H9 (cell line): Measurements from ENCODE around the gene MED27. TPM values are rescaled to one million over a fixed set of nuclear protein-coding genes. Genes with fewer than 3 reads are reported as not detected.

ENCODE experiments used
- DNase-seq: peaks from one replicate; pipeline ENCODE4 v3.0.0-alpha.2; 2017
- H2AFZ ChIP-seq: one replicate; pipeline ENCODE4 v1.6.1; 2013; ENCODE audit warnings: mild to moderate bottlenecking, low read length, control low read depth, moderate library complexity
- H2AK5ac ChIP-seq: 2 replicates; pipeline ENCODE4 v1.6.1; 2013; ENCODE audit warnings: low read length, control low read depth, mixed read lengths; ENCODE audit not compliant: insufficient read length
- H2BK120ac ChIP-seq: one replicate; pipeline ENCODE4 v1.6.1; 2013; ENCODE audit warnings: low read depth, mild to moderate bottlenecking, low read length, control low read depth, inconsistent platforms; ENCODE audit not compliant: poor library complexity, severe bottlenecking
- H2BK12ac ChIP-seq: 2 replicates; pipeline ENCODE4 v1.6.1; 2013; ENCODE audit warnings: low read length, control low read depth, mixed read lengths, low read depth; ENCODE audit not compliant: insufficient read length
- H2BK15ac ChIP-seq: 2 replicates; pipeline ENCODE4 v1.6.1; 2013; ENCODE audit warnings: low read depth, low read length, control low read depth
- H2BK20ac ChIP-seq: one replicate; pipeline ENCODE4 v1.6.1; 2013; ENCODE audit warnings: low read depth, mild to moderate bottlenecking, low read length, control low read depth, inconsistent platforms; ENCODE audit not compliant: poor library complexity, severe bottlenecking
- H2BK5ac ChIP-seq: 2 replicates; pipeline ENCODE4 v1.6.1; 2013; ENCODE audit warnings: low read length, control low read depth, mixed read lengths; ENCODE audit not compliant: insufficient read length
- H3K14ac ChIP-seq: 2 replicates; pipeline ENCODE4 v1.6.1; 2013; ENCODE audit warnings: low read length, control low read depth; ENCODE audit not compliant: insufficient read depth
- H3K18ac ChIP-seq: 2 replicates; pipeline ENCODE4 v1.6.1; 2013; ENCODE audit warnings: low read depth, mild to moderate bottlenecking, mixed read lengths, low read length, control low read depth; ENCODE audit not compliant: insufficient read length
- H3K23ac ChIP-seq: 2 replicates; pipeline ENCODE4 v1.6.1; 2013; ENCODE audit warnings: low read length, control low read depth, mixed read lengths, low read depth; ENCODE audit not compliant: insufficient read length
- H3K23me2 ChIP-seq: 2 replicates; pipeline ENCODE4 v1.6.1; 2013; ENCODE audit warnings: low read depth, mild to moderate bottlenecking, mixed read lengths, low read length, control low read depth; ENCODE audit not compliant: insufficient read length, poor library complexity, severe bottlenecking
- H3K27ac ChIP-seq: 2 replicates; pipeline ENCODE4 v1.5.1; 2013; ENCODE audit warnings: low read length, control low read depth, mixed read lengths, low read depth; ENCODE audit not compliant: insufficient read length
- H3K27me3 ChIP-seq: 2 replicates; pipeline ENCODE4 v1.6.1; 2013; ENCODE audit warnings: low read length, control low read depth, inconsistent platforms; ENCODE audit not compliant: insufficient read depth
- H3K4ac ChIP-seq: 2 replicates; pipeline ENCODE4 v1.6.1; 2013; ENCODE audit warnings: low read depth, mild to moderate bottlenecking, control low read depth, inconsistent platforms, low read length, moderate library complexity
- H3K4me1 ChIP-seq: 2 replicates; pipeline ENCODE4 v1.6.1; 2013; ENCODE audit warnings: low read length, control low read depth, inconsistent platforms; ENCODE audit not compliant: insufficient read depth
- H3K4me2 ChIP-seq: 2 replicates; pipeline ENCODE4 v1.6.1; 2013; ENCODE audit warnings: low read length, control low read depth, mixed read lengths; ENCODE audit not compliant: insufficient read length, insufficient read depth
- H3K56ac ChIP-seq: 2 replicates; pipeline ENCODE4 v1.6.1; 2013; ENCODE audit warnings: low read depth, mild to moderate bottlenecking, mixed read lengths, low read length, control low read depth; ENCODE audit not compliant: insufficient read length
- H3K79me1 ChIP-seq: 2 replicates; pipeline ENCODE4 v1.6.1; 2013; ENCODE audit warnings: low read depth, mild to moderate bottlenecking, moderate library complexity, low read length, control low read depth, inconsistent platforms; ENCODE audit not compliant: insufficient read depth, poor library complexity, severe bottlenecking
- H3K79me2 ChIP-seq: 2 replicates; pipeline ENCODE4 v1.6.1; 2013; ENCODE audit warnings: low read length, control low read depth, inconsistent platforms; ENCODE audit not compliant: insufficient read depth
- H3K9ac ChIP-seq: 2 replicates; pipeline ENCODE4 v1.6.1; 2013; ENCODE audit warnings: low read length, control low read depth, mixed read lengths; ENCODE audit not compliant: insufficient read length; ENCODE audit errors: extremely low read depth
- H3K9me3 ChIP-seq: one replicate; pipeline ENCODE4 v1.6.1; 2013; ENCODE audit warnings: low read depth, low read length, inconsistent platforms; ENCODE audit not compliant: control insufficient read depth
- H3T11ph ChIP-seq: one replicate; pipeline ENCODE4 v1.6.1; 2013; ENCODE audit warnings: mild to moderate bottlenecking, low read length, control low read depth, inconsistent platforms
- H4K20me1 ChIP-seq: one replicate; pipeline ENCODE4 v1.6.1; 2013; ENCODE audit not compliant: control insufficient read depth, insufficient read length, insufficient read depth
- H4K5ac ChIP-seq: 2 replicates; pipeline ENCODE4 v1.6.1; 2013; ENCODE audit warnings: low read depth, mild to moderate bottlenecking, mixed read lengths, low read length, control low read depth; ENCODE audit not compliant: insufficient read length
- H4K8ac ChIP-seq: replicated peaks from 2 replicates; pipeline ENCODE4 v1.6.1; 2013; ENCODE audit warnings: low read length, control low read depth, mixed read lengths, low read depth; ENCODE audit not compliant: insufficient read length
- H4K91ac ChIP-seq: 2 replicates; pipeline ENCODE4 v1.6.1; 2013; ENCODE audit warnings: low read depth, mild to moderate bottlenecking, moderate library complexity, mixed read lengths, low read length, control low read depth; ENCODE audit not compliant: insufficient read length
- H3K27ac Mint-ChIP-seq, 3 experiments: 2 replicates in 2 of 3; 3 replicates in 1 of 3; pipeline ENCODE4 v1.8.0; 2020 to 2021; ENCODE audit warnings: mixed read lengths in 3 of 3, mild to moderate bottlenecking in 1 of 3, moderate library complexity in 1 of 3
- H3K27me3 Mint-ChIP-seq: 2 replicates; pipeline ENCODE4 v1.8.0; 2021; ENCODE audit warnings: low read depth, mild to moderate bottlenecking, moderate library complexity, mixed read lengths
- H3K36me3 Mint-ChIP-seq, 3 experiments: 2 replicates in 2 of 3; 3 replicates in 1 of 3; pipeline ENCODE4 v1.8.0; 2020 to 2021; ENCODE audit warnings: low read depth in 3 of 3, mixed read lengths in 3 of 3; ENCODE audit not compliant: insufficient read depth in 1 of 3
- H3K4me1 Mint-ChIP-seq, 2 experiments: 2 replicates each; pipeline ENCODE4 v1.8.0; 2020; ENCODE audit warnings: mixed read lengths in 2 of 2
- H3K4me3 Mint-ChIP-seq, 2 experiments: 2 replicates in 1 of 2; 3 replicates in 1 of 2; pipeline ENCODE4 v1.8.0; 2020 to 2021; ENCODE audit warnings: mild to moderate bottlenecking in 2 of 2, mixed read lengths in 2 of 2, moderate library complexity in 1 of 2
- H3K9me3 Mint-ChIP-seq, 2 experiments: 2 replicates in 1 of 2; 3 replicates in 1 of 2; pipeline ENCODE4 v1.8.0; 2020; ENCODE audit warnings: mild to moderate bottlenecking in 2 of 2, mixed read lengths in 2 of 2, moderate library complexity in 1 of 2
- WGBS: extraction: QIAGEN DNeasy Blood & Tissue Kit; methylation state at CpG from one replicate; pipeline ENCODE4 v1.1.7; 2013; ENCODE audit warnings: missing lambda C conversion rate, low lambda C conversion rate, mixed read lengths; ENCODE audit not compliant: insufficient read length; ENCODE audit errors: extremely low coverage; 5-methylcytosine and 5-hydroxymethylcytosine counted together
- total RNA-seq: library from RNA; stranded (reverse); gene quantifications from 2 replicates; pipeline ENCODE4 v1.2.1, GENCODE V29; 2021
- TF ChIP-seq, protein P1 (sequence below): fragments of 200-600 bp; sonication (generic); conservative IDR thresholded peaks from 3 replicates; pipeline ENCODE4 v1.8.0; 2021; ENCODE audit warnings: antibody characterized with exemption, mild to moderate bottlenecking

Gene MED27
- total RNA-seq, 1 experiment from 2014 or later: 33.5 TPM

DNA sequence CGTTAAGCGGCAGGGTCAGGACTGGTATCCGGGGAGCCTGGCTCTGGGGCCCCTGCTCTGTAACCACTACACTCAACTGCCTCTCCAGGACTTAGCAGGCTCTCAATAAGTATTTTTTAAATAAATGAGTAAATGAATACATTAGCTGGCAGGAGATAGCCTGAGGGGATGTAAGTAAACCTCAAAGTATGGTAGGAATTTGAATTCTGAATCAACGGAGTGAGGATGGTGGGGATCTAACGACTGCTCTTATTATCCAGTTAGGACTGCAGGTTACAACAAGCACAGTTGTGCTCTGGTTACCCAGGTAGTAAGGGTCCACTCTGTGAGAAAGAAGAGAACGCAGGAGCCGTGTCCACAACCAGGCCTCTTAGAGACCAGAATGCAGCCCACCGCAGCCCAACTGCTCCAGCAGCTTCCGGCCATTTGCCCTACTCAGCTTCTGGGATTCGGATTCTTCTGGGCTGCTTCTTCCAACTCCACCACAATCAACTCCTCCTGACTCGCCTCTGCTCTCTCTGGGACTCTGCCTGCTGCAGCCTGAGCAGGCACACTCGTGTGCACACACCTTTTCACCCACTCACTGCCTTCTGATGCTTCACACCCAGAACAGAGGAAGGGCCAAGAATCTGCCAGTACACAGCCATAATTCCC lies 52.6 kb downstream of the MED27 start:
- H3K27ac ChIP-seq: no peak overlapping the region
- H3K79me2 ChIP-seq: 0 out of 2 replicates have a peak, but pooled peaks cover 2% of the 10 kb centered on the region

More for the DNA sequence above, 52.6 kb downstream of the MED27 start:
- Histone ChIP-seq H4K20me1 (no peaks in the 10 kb centered on the region), H4K8ac (no peak overlapping the region), H2AFZ (no peak overlapping the region), H2BK5ac (no peak overlapping the region), H3K56ac (no peak overlapping the region), H3K9me3 (no peaks in the 10 kb centered on the region), H3K14ac (no peak overlapping the region; the same call in 1 of the 2 replicates), H3K27me3 (no peaks in the 10 kb centered on the region), H2BK120ac (no peak overlapping the region), H4K5ac (no peak overlapping the region), H3K9ac (no peak overlapping the region), H3K23me2 (no peaks in the 10 kb centered on the region), H4K91ac (no peak overlapping the region), H3T11ph (no peak overlapping the region), H2BK15ac (no peak overlapping the region), H2BK20ac (no peak overlapping the region), H2AK5ac (no peak overlapping the region), H3K4ac (no peak overlapping the region), H3K4me1 (peaks cover 7% of the 10 kb centered on the region; the same call in 1 of the 2 replicates), H3K18ac (no peak overlapping the region), H2BK12ac (no peak overlapping the region), H3K23ac (no peak overlapping the region), H3K4me2 (no peak overlapping the region), H3K79me1 (no peaks in the 10 kb centered on the region)
- peaks cover 31 to 51% of the 10 kb centered on the region in 2 experiments for H3K4me1 Mint-ChIP-seq
- 0 out of 7 replicates have a peak overlapping the region, but pooled peaks of 1 of the 3 experiments have one; percentile 9 for H3K27ac Mint-ChIP-seq
- no peaks in the 10 kb centered on the region for H3K9me3 Mint-ChIP-seq
- H3K36me3 Mint-ChIP-seq: no peaks in the 10 kb centered on the region; a peak in 1 of 7 replicates
- H3K27me3 Mint-ChIP-seq: no peaks in the 10 kb centered on the region
- no peak overlapping the region for H3K4me3 Mint-ChIP-seq
- no CpG with 5 or more reads among the region's 12 CpGs for WGBS
- TF ChIP-seq, protein P1, sequence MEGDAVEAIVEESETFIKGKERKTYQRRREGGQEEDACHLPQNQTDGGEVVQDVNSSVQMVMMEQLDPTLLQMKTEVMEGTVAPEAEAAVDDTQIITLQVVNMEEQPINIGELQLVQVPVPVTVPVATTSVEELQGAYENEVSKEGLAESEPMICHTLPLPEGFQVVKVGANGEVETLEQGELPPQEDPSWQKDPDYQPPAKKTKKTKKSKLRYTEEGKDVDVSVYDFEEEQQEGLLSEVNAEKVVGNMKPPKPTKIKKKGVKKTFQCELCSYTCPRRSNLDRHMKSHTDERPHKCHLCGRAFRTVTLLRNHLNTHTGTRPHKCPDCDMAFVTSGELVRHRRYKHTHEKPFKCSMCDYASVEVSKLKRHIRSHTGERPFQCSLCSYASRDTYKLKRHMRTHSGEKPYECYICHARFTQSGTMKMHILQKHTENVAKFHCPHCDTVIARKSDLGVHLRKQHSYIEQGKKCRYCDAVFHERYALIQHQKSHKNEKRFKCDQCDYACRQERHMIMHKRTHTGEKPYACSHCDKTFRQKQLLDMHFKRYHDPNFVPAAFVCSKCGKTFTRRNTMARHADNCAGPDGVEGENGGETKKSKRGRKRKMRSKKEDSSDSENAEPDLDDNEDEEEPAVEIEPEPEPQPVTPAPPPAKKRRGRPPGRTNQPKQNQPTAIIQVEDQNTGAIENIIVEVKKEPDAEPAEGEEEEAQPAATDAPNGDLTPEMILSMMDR: no peak
- peak; percentile 41 for DNase-seq
